HG03135 (cell line): ENCODE data around the gene NXF3.
"Not testable (repeated sequence)": the region's sequence is repeated elsewhere in the genome, so short reads cannot be mapped to it uniquely, and the experiment has no call there.

ENCODE experiments used
- ATAC-seq: cut with Tn5 transposase; IDR thresholded peaks from one replicate; pipeline ENCODE4 v1.9.1; 2021; ENCODE audit warnings: mild to moderate bottlenecking, moderate library complexity; ENCODE audit not compliant: unreplicated experiment

Gene NXF3

GRCh38 chrX:103051260-103051789 lies 41.6 kb downstream of the NXF3 start:
- no peak for ATAC-seq

GRCh38 chrX:103033371-103033770 lies 59.6 kb downstream of the NXF3 start:
- ATAC-seq, result not testable (repeated sequence)
